GM12878 (cell line): ENCODE results near the gene AFAP1L2. TPM values are rescaled to one million over a fixed set of nuclear protein-coding genes. Genes with fewer than 3 reads are reported as not detected.

Source experiments
- ATAC-seq: fragments of 200-7000 bp; cut with Tn5 transposase; 3 replicates; pipeline ENCODE4 v1.9.1; 2020; ENCODE audit warnings: mild to moderate bottlenecking, moderate library complexity
- BruUV-seq: library from RNA; stranded (reverse); fragments of 400-500 nt; replicated peaks from 2 replicates; lab custom pipeline; 2021; lab: Mats Ljungman, UMichigan
- CTCF ChIA-PET: fragments of 300-600 bp; sonication (Branson Sonifier 250); formaldehyde crosslinking; extraction: SDS; loops from one replicate; lab custom pipeline; 2021; ENCODE audit warnings: inconsistent platforms; lab: Yijun Ruan, JAX
- POLR2A ChIA-PET: fragments of 350-600 bp; formaldehyde crosslinking; extraction: SDS; loops from one replicate; lab custom pipeline; 2021; ENCODE audit warnings: inconsistent platforms; lab: Charles Lee
- RAD21 ChIA-PET: fragments of 300-600 bp; sonication (Branson Sonifier 250); formaldehyde crosslinking; loops from one replicate; lab custom pipeline; 2023; ENCODE audit warnings: antibody characterized with exemption; ENCODE audit not compliant: unreplicated experiment; lab: Charles Lee
- SMC1A ChIA-PET: fragments of 300-600 bp; sonication (Branson Sonifier 250); formaldehyde crosslinking; loops from one replicate; lab custom pipeline; 2023; ENCODE audit not compliant: unreplicated experiment, uncharacterized antibody; lab: Charles Lee
- DNase-seq: peaks from one replicate; pipeline ENCODE4 v3.0.0-alpha.2; 2011; ENCODE audit warnings: low read depth, low spot score
- FAIRE-seq: peaks from 3 replicates; lab custom pipeline; 2011; peaks lifted over from hg19 to GRCh38; lab: Jason Lieb, UNC
- H2AFZ ChIP-seq: 2 replicates; pipeline ENCODE4 v1.6.0; 2011; ENCODE audit warnings: low read depth, low read length, control low read depth; ENCODE audit not compliant: control insufficient read depth
- H3K27ac ChIP-seq: 2 replicates; pipeline ENCODE4 v1.5.1; 2011; ENCODE audit warnings: control low read depth; ENCODE audit not compliant: control insufficient read depth, insufficient read depth
- H3K27me3 ChIP-seq, 2 experiments: replicated peaks in 1 of 2; 2 replicates each; pipeline versions ENCODE4 v1.6.0 to v1.6.1; 2011; ENCODE audit warnings: low read length in 1 of 2; ENCODE audit not compliant: control insufficient read depth in 2 of 2, insufficient read depth in 2 of 2
- H3K36me3 ChIP-seq, 2 experiments: 2 replicates each; pipeline ENCODE4 v1.5.1; 2011; ENCODE audit warnings: low read length in 1 of 2; ENCODE audit not compliant: control insufficient read depth in 2 of 2, insufficient read depth in 2 of 2
- H3K4me1 ChIP-seq: 2 replicates; pipeline ENCODE4 v1.6.1; 2011; ENCODE audit warnings: mild to moderate bottlenecking, low read length, moderate library complexity, mixed read lengths; ENCODE audit not compliant: control insufficient read depth, insufficient read depth
- H3K4me2 ChIP-seq: 2 replicates; pipeline ENCODE4 v1.6.0; 2011; ENCODE audit warnings: control low read depth; ENCODE audit not compliant: control insufficient read depth, insufficient read depth
- H3K4me3 ChIP-seq: fragments of 200-600 bp; sonication (generic); 2 replicates; pipeline ENCODE4 v1.5.1; 2016
- H3K79me2 ChIP-seq: 2 replicates; pipeline ENCODE4 v1.6.0; 2011; ENCODE audit warnings: low read length; ENCODE audit not compliant: control insufficient read depth, insufficient read depth
- H3K9ac ChIP-seq: 2 replicates; pipeline ENCODE4 v1.8.0; 2011; ENCODE audit warnings: low read length, control low read depth, mixed read lengths; ENCODE audit not compliant: control insufficient read depth, insufficient read depth
- H3K9me3 ChIP-seq: replicated peaks from 3 replicates; pipeline ENCODE4 v1.5.1; 2011; ENCODE audit warnings: mild to moderate bottlenecking, low read length; ENCODE audit not compliant: control insufficient read depth, insufficient read depth
- H4K20me1 ChIP-seq: 2 replicates; pipeline ENCODE4 v1.6.0; 2011; ENCODE audit not compliant: control insufficient read depth, insufficient read depth
- CEBPZ ChIP-seq: fragments of 150-350 bp; IDR thresholded peaks from 2 replicates; pipeline ENCODE4 v1.6.1; 2016; ENCODE audit warnings: low read depth, low read length
- E2F4 ChIP-seq: IDR thresholded peaks from 2 replicates; pipeline ENCODE4 v1.6.1; 2012; ENCODE audit warnings: low read depth, low read length, improper control_type of control experiment
- EGR1 ChIP-seq, 2 experiments: IDR thresholded peaks; 1 replicate in 1 of 2; 2 replicates in 1 of 2; pipeline ENCODE4 v1.6.1; 2011 to 2012; ENCODE audit warnings: low read depth in 2 of 2, low read length in 2 of 2, borderline replicate concordance in 1 of 2, mild to moderate bottlenecking in 1 of 2, moderate library complexity in 1 of 2
- ETV6 ChIP-seq, 2 experiments: fragments of 450-650 bp in 1 of 2; IDR thresholded peaks in 1 of 2; conservative IDR thresholded peaks in 1 of 2; 2 replicates each; pipeline ENCODE4 v1.6.1; 2014; ENCODE audit warnings: antibody characterized with exemption in 1 of 2, borderline replicate concordance in 1 of 2, low read depth in 1 of 2, mild to moderate bottlenecking in 1 of 2, moderate library complexity in 1 of 2
- JUNB ChIP-seq: IDR thresholded peaks from 2 replicates; pipeline ENCODE4 v1.6.1; 2016; ENCODE audit warnings: antibody characterized with exemption, mild to moderate bottlenecking
- KDM1A ChIP-seq: fragments of 200-600 bp; sonication (generic); IDR thresholded peaks from 2 replicates; pipeline ENCODE4 v1.6.1; 2016; ENCODE audit warnings: borderline replicate concordance
- MTA2 ChIP-seq: fragments of 450-650 bp; IDR thresholded peaks from 2 replicates; pipeline ENCODE4 v1.6.1; 2016; ENCODE audit warnings: low read depth, mild to moderate bottlenecking, moderate library complexity
- ZNF217 ChIP-seq: fragments of 450-650 bp; IDR thresholded peaks from 2 replicates; pipeline ENCODE4 v1.6.1; 2017; ENCODE audit warnings: antibody characterized with exemption, mild to moderate bottlenecking
- ZSCAN29 ChIP-seq: fragments of 450-650 bp; IDR thresholded peaks from 2 replicates; pipeline ENCODE4 v1.6.1; 2017; ENCODE audit warnings: mild to moderate bottlenecking, moderate library complexity
- WGBS: methylation state at CpG from one replicate; pipeline ENCODE4 v1.1.6; 2016; ENCODE audit warnings: low lambda C conversion rate; ENCODE audit not compliant: insufficient replicate concordance, insufficient coverage; ENCODE audit errors: missing lambda C conversion rate; 5-methylcytosine and 5-hydroxymethylcytosine counted together
- in situ Hi-C: fragments of 300-500 bp; cut with MboI; formaldehyde crosslinking; loops from 9 replicates; pipeline ENCODE4 v1.14.3; 2018; ENCODE audit warnings: mixed read lengths
- intact Hi-C: fragments of 100-400 bp; cut with micrococcal nuclease; formaldehyde crosslinking; loops from one replicate; pipeline ENCODE4 v1.14.2; 2022; ENCODE audit not compliant: unreplicated experiment
- polyA plus RNA-seq, 11 experiments: library from polyadenylated mRNA; depleted of rRNA in 4 of 11; unstranded in 6 of 11; stranded (reverse) in 5 of 11; fragments of >200 nt; fragmentation: Nextera tagmentation in 4 of 11; fragmentation: Illumina TruSeq in 1 of 11; extraction: Ambion mirVana in 4 of 11; extraction: Trizol in 1 of 11; gene quantifications; 1 replicate in 1 of 11; 2 replicates in 10 of 11; pipeline versions ENCODE4 v1.2.1 to v1.2.3, GENCODE V29; 2011 to 2016; ENCODE audit warnings: inconsistent platforms in 2 of 11, missing spikeins in 2 of 11, low read depth in 1 of 11
- total RNA-seq, 4 experiments: library from RNA; depleted of rRNA in 3 of 4; stranded (reverse); fragments of >200 nt in 3 of 4; fragmentation: Illumina TruSeq in 1 of 4; extraction: Trizol in 1 of 4; gene quantifications; 2 replicates each; pipeline versions ENCODE4 v1.2.1 to v1.2.3, GENCODE V29; 2013 to 2021

Gene AFAP1L2
- total and polyA plus RNA-seq, 10 of the 15 experiments (the other 5 are each of a cell fraction or from before 2014, with no cell fraction given) = 0.03 to 4.0 (median 0.34) TPM

GRCh38 chr10:114448897-114449296, 44.6 kb upstream of the AFAP1L2 start:
- intact Hi-C loops (no loop called here), in situ Hi-C loops (loop anchor here (25.0 kb wide), 2 partner anchors 88 to 262 kb away; partner anchors contain the start of gene TDRD1)
- ATAC-seq = no peak
- no peaks in the 10 kb centered on the region for H3K27me3 ChIP-seq
- H3K4me2 ChIP-seq = no peak overlapping the region
- RAD21 ChIA-PET = no interaction called here
- POLR2A ChIA-PET = no interaction called here
- SMC1A ChIA-PET = interaction anchor here (0.7 to 2.0 kb wide), 3 partner anchors 79 to 145 kb away, joined by 4 to 5 read pairs (median 4); no protein-coding TSS in a partner anchor
- no peak overlapping the region for H3K4me3 ChIP-seq
- TF ChIP-seq ZSCAN29 (no peak), KDM1A (no peak)
- TF ChIP-seq, all 136 proteins: peak for 0
- H3K36me3 ChIP-seq = peaks cover 0 to 7% of the 10 kb centered on the region in 2 experiments; a peak in 1 of 4 replicates
- CTCF ChIA-PET = interaction anchor here (1.2 to 4.1 kb wide), 3 partner anchors 10 to 145 kb away, joined by 4 to 16 read pairs (median 12); no protein-coding TSS in a partner anchor
- H4K20me1 ChIP-seq = no peaks in the 10 kb centered on the region
- FAIRE-seq (no peak), DNase-seq (no peak)
- H2AFZ ChIP-seq = no peak overlapping the region
- H3K9me3 ChIP-seq = no peaks in the 10 kb centered on the region
- WGBS = 43% methylated on average over 2 of the region's 2 CpGs
- no peaks in the 10 kb centered on the region for H3K4me1 ChIP-seq
- no peaks in the 10 kb centered on the region for H3K79me2 ChIP-seq
- no TSS peak for BruUV-seq
- no peak overlapping the region for H3K9ac ChIP-seq
- H3K27ac ChIP-seq = no peak overlapping the region

- Histone ChIP-seq H3K79me2 (no peaks in the 10 kb centered on the region), H3K9me3 (no peaks in the 10 kb centered on the region), H3K9ac (no peak overlapping the region), H3K4me2 (no peak overlapping the region), H3K27me3 (no peaks in the 10 kb centered on the region), H4K20me1 (no peaks in the 10 kb centered on the region), H3K4me3 (no peak overlapping the region), H2AFZ (no peak overlapping the region), H3K27ac (no peak overlapping the region), H3K36me3 (peaks cover 0 to 7% of the 10 kb centered on the region in 2 experiments; a peak in 1 of 4 replicates), H3K4me1 (no peaks in the 10 kb centered on the region)
- RAD21 ChIA-PET = no interaction called here
- BruUV-seq = no TSS peak
- FAIRE-seq (no peak), ATAC-seq (no peak), DNase-seq (no peak)
- CTCF ChIA-PET = no interaction called here
- intact Hi-C loops (no loop called here), in situ Hi-C loops (loop anchor here (25.0 kb wide), 2 partner anchors 92 to 258 kb away; partner anchors contain the start of gene TDRD1)
- TF ChIP-seq MTA2 = no peak
- TF ChIP-seq EGR1 (IDR thresholded peaks at IDR 0.05; ENCODE audit: borderline replicate concordance in 1 of 2, low read depth in 2 of 2, low read length in 2 of 2) = no peak
- TF ChIP-seq E2F4 = no peak
- no peak for TF ChIP-seq JUNB
- no peak for TF ChIP-seq ETV6 (conservative IDR thresholded peaks at IDR 0.05 in 1 of 2, IDR thresholded peaks at IDR 0.05 in 1 of 2; ENCODE audit: borderline replicate concordance in 1 of 2, low read depth in 1 of 2)
- TF ChIP-seq ZNF217 = no peak
- no peak for TF ChIP-seq CEBPZ
- 54% methylated on average over 6 of the region's 6 CpGs for WGBS
- POLR2A ChIA-PET = no interaction called here
- SMC1A ChIA-PET = no interaction called here
Measured at GRCh38 chr10:114445332-114445731, 41.0 kb upstream of the AFAP1L2 start.
